ENCODE data around the gene PITPNM3.

The PITPNM3 gene

DNA sequence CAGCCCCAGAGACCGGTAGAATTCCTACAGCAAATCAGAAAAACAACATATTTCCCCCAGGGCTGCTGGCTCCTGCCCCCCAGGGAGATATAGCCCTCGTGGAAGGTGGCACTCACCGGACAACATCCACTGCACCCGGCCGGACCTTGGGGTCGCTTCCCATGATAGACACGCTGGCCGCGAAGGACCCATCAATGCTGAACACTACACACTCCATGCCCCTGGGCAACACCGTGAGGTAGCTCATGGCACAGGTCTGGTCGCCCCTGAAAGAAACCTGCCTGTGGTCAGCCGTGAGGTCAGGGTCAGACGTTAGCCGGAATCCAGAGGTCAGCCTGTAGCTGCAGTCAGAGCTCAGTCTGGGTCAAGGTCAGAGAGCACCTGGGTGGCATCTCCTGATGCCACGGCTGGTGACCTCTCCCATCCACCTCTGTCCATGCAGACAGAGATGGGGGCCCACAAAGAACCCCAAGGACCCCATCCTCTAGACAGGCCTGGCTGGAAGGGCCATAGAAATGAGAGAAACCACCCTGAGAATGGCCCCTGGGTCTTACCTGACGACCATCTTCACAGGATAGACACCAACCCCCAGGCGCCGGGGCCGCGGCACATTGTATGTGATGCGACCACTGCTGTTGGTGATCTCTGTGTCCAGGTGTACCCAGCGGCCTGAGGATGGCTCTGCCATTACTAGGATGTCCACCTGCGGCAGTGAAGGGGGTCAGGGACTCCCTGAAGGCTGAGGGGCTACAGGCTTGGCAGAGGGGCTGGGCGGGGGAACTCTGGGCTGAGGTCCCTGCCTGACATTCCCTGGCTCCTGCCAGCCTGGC, 92.5 kb downstream of the PITPNM3 start:
- TF ChIP-seq, protein P1, sequence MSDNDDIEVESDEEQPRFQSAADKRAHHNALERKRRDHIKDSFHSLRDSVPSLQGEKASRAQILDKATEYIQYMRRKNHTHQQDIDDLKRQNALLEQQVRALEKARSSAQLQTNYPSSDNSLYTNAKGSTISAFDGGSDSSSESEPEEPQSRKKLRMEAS (IDR thresholded peaks at IDR 0.05): no peak
- TF ChIP-seq NFIC (IDR thresholded peaks at IDR 0.05) (no peak), ZBTB7A (IDR thresholded peaks at IDR 0.05; ENCODE audit: low read depth) (no peak), FOXM1 (IDR thresholded peaks at IDR 0.05; ENCODE audit: borderline replicate concordance, low read depth) (no peak), YY1 (IDR thresholded peaks at IDR 0.05; ENCODE audit: low read depth) (no peak), CREB1 (IDR thresholded peaks at IDR 0.05; ENCODE audit: low read depth) (no peak), RAD21 (IDR thresholded peaks at IDR 0.05; ENCODE audit: low read depth) (no peak), TEAD4 (IDR thresholded peaks at IDR 0.05) (no peak), EGR1 (IDR thresholded peaks at IDR 0.05) (no peak)
- TF ChIP-seq, protein P2, sequence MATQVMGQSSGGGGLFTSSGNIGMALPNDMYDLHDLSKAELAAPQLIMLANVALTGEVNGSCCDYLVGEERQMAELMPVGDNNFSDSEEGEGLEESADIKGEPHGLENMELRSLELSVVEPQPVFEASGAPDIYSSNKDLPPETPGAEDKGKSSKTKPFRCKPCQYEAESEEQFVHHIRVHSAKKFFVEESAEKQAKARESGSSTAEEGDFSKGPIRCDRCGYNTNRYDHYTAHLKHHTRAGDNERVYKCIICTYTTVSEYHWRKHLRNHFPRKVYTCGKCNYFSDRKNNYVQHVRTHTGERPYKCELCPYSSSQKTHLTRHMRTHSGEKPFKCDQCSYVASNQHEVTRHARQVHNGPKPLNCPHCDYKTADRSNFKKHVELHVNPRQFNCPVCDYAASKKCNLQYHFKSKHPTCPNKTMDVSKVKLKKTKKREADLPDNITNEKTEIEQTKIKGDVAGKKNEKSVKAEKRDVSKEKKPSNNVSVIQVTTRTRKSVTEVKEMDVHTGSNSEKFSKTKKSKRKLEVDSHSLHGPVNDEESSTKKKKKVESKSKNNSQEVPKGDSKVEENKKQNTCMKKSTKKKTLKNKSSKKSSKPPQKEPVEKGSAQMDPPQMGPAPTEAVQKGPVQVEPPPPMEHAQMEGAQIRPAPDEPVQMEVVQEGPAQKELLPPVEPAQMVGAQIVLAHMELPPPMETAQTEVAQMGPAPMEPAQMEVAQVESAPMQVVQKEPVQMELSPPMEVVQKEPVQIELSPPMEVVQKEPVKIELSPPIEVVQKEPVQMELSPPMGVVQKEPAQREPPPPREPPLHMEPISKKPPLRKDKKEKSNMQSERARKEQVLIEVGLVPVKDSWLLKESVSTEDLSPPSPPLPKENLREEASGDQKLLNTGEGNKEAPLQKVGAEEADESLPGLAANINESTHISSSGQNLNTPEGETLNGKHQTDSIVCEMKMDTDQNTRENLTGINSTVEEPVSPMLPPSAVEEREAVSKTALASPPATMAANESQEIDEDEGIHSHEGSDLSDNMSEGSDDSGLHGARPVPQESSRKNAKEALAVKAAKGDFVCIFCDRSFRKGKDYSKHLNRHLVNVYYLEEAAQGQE (IDR thresholded peaks at IDR 0.05; ENCODE audit: low read depth): no peak
- TF ChIP-seq, protein P3, sequence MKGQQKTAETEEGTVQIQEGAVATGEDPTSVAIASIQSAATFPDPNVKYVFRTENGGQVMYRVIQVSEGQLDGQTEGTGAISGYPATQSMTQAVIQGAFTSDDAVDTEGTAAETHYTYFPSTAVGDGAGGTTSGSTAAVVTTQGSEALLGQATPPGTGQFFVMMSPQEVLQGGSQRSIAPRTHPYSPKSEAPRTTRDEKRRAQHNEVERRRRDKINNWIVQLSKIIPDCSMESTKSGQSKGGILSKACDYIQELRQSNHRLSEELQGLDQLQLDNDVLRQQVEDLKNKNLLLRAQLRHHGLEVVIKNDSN (IDR thresholded peaks at IDR 0.05): no peak

DNA sequence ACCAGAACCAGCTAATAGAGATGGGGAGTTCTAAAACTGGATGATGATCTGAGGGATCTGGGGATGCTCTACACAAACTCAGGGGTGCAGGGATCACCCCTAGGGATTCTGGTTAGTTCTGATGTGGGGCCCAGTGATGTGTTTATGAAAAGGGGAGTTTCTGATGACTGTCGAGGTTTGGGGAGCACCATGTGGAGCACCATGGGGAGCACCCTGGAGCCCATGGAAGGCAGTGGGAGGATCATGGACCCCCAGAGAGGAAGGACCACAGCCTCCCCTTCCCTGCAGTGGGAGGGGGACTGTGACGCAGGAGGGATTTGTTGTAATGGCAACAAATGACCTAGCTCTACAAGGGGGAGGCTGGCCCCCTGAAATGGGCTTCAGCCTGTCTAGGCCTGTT, 93.7 kb downstream of the PITPNM3 start:
- TF ChIP-seq, protein P3 (IDR thresholded peaks at IDR 0.05): no peak
- TF ChIP-seq TAF1 (IDR thresholded peaks at IDR 0.05; ENCODE audit: low read depth) (no peak), NFIC (IDR thresholded peaks at IDR 0.05) (no peak), FOXM1 (IDR thresholded peaks at IDR 0.05; ENCODE audit: borderline replicate concordance, low read depth) (no peak), CEBPB (IDR thresholded peaks at IDR 0.05) (no peak), EP300 (IDR thresholded peaks at IDR 0.05; ENCODE audit: borderline replicate concordance) (no peak), RAD21 (IDR thresholded peaks at IDR 0.05; ENCODE audit: low read depth) (no peak), TEAD4 (IDR thresholded peaks at IDR 0.05) (no peak), TCF12 (IDR thresholded peaks at IDR 0.05; ENCODE audit: low read depth) (no peak), YY1 (IDR thresholded peaks at IDR 0.05; ENCODE audit: low read depth) (no peak), ZBTB7A (IDR thresholded peaks at IDR 0.05; ENCODE audit: low read depth) (no peak), EGR1 (IDR thresholded peaks at IDR 0.05) (no peak)
- TF ChIP-seq, protein P2 (IDR thresholded peaks at IDR 0.05; ENCODE audit: low read depth): no peak
- TF ChIP-seq, protein P1 (IDR thresholded peaks at IDR 0.05): no peak

DNA sequence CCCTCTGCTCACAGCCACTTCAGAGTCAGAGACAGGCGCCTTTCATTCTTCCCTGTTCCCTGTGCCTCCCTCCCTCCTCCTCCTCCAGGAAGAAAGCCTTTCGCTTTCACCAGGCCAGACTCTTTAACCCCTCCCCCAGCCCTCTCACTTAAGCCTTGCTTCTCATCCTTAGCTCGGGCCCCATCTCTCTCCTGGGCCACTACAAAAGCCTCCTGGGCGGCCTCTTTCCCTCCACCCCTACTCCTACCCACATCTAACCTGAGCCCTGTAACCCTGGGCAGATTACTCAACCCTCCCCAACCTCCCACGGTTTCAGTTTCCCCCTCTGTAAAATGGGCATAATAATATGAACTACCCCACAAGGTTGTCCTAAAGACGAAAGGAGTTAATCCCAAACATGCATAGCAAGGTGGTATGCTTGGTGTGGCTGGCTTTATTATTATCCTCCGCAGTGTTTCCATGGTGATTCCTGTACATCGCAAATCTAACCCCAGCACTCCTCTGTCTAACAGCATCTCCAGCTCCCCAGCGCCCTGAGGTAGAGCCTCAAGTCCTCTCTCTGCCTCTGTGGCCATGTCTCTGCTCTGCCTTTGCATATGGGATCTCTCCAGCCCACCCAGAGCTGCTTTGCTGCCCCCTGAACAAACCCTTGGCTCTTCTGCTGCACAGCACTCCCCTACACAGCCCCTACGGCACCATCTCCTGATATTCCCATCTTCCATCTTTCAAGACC, 94.4 kb downstream of the PITPNM3 start:
- TF ChIP-seq ZBTB7A (IDR thresholded peaks at IDR 0.05; ENCODE audit: low read depth) (no peak), RAD21 (IDR thresholded peaks at IDR 0.05; ENCODE audit: low read depth) (no peak)

DNA sequence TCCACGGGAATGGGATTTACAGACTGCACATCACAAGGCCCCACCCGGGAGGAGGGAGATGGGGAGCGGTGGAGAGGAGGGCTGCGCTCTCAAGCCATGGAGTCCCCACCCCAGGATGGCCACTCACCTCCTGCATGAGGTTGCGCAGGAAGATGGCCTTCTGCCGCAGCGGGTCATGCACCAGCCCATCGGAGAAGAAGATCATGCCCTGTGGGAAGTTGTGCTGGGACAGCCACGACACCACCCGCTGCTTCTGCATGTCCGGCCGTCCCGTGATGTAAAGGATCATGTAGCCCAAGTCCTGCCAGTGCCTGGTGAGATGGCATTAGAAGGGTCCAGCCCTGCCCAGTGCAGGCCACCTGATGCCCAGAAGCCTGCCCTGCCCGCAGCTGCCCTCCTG, 95.1 kb downstream of the PITPNM3 start:
- TF ChIP-seq EP300 (IDR thresholded peaks at IDR 0.05; ENCODE audit: borderline replicate concordance) (no peak), NFIC (IDR thresholded peaks at IDR 0.05) (no peak), RAD21 (IDR thresholded peaks at IDR 0.05; ENCODE audit: low read depth) (no peak), TAF1 (IDR thresholded peaks at IDR 0.05; ENCODE audit: low read depth) (no peak), CREB1 (IDR thresholded peaks at IDR 0.05; ENCODE audit: low read depth) (no peak), YY1 (IDR thresholded peaks at IDR 0.05; ENCODE audit: low read depth) (no peak), CEBPB (IDR thresholded peaks at IDR 0.05) (no peak), FOXM1 (IDR thresholded peaks at IDR 0.05; ENCODE audit: borderline replicate concordance, low read depth) (no peak), EGR1 (IDR thresholded peaks at IDR 0.05) (no peak), TEAD4 (IDR thresholded peaks at IDR 0.05) (no peak), ZBTB7A (IDR thresholded peaks at IDR 0.05; ENCODE audit: low read depth) (no peak)
- TF ChIP-seq, protein P1 (IDR thresholded peaks at IDR 0.05): no peak
- TF ChIP-seq, protein P3 (IDR thresholded peaks at IDR 0.05): no peak
- TF ChIP-seq, protein P2 (IDR thresholded peaks at IDR 0.05; ENCODE audit: low read depth): no peak

Data from Ishikawa (cell line).